ENCODE measurements around the gene PADI4.

The PADI4 gene

GRCh38 chr1:17286646-17287045 lies 21.4 kb upstream of the PADI4 start:
- DNase-seq (ENCODE audit: low read depth): no peak

DNA sequence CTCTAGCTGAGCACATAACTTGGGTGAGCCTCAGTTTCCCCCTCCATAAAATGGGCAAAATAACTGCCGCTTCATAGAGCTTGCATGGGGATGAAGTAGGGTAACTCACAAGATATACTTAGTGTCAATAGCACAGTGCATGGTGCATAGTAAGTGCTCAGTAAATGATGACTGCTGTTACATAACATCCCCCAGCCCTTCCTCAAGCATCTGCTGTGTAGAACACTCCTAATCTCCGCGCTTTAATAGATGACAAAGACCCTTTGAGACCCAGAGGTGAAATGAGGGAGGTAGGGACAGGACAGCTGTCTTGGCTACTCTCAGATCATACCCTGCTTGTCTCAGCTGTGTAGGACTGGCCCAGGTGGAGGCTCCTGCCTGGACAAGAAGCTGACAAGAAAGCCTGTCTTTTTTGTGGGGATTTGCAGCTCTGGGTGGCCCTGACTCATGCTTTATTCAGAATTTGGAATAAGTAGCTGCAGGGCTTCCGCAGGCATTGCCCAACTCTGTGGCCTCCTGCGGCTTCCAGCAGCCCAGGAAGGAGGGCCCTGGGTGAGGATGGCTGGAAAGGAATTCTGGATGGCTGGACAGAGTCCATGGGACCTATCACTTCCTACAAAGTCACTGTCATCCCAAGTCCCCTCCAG lies 20.7 kb upstream of the PADI4 start:
- no peak for DNase-seq (ENCODE audit: low read depth)

- no peak for DNase-seq (ENCODE audit: low read depth)
Measured at GRCh38 chr1:17289721-17290120, 18.3 kb upstream of the PADI4 start.

DNA sequence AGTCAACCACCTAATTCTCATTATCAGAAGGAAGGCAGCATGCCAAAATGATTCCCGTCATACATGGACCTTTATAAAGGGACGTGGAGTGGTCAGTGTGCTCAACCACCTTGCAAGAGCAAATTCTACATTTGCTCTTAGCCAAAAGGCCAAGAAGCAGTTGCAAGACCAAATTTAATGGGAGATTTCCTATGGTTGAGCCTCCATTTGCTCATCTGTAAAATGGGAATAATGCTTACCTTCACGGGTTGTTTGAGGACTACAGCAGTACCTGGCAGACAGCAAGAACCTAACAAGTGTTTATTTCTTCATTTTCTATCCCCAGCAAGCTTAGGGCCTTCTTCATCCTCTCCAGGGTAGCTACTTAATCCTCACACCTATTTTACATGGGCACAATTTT lies 17.4 kb upstream of the PADI4 start:
- no peak for DNase-seq (ENCODE audit: low read depth)

DNA sequence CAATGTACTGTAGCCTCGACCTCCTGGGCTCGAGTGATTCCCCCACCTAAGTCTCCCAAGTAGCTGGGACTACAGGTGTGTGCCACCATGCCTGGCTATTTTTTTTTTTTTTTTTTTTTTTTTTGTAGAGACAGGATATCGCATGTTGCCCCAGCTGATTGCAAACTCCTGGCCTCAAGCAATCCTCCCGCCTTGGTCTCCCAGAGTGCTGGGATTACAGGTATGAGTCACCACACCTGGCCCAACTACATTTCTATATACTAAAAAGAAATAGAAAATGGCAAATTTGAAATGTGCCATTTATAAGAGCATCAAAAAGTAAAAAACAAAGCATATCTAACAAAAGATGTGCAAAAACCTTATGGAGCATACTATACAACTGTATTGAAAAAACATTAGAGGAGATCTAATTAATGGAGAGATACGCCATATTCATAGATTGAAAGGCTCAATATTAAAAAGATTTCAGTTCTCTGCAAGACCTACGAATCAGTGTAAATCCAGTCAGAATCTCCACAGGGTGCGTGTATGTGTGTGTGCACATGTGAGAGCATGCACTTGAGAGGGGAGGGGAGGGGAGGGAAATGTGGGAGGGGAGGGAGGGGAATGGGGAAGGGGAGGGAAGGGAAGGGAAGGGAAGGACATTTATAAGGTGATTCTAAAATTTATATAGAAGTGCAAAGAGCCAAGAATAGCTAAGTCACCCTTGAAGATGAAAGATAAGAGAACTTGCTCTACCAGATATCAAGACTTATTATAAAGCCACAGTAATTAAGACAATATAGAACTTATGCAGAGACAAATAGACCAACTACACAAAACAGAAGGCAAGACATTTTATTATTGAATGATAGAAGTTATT lies 15.5 kb upstream of the PADI4 start:
- DNase-seq (ENCODE audit: low read depth): no peak

DNA sequence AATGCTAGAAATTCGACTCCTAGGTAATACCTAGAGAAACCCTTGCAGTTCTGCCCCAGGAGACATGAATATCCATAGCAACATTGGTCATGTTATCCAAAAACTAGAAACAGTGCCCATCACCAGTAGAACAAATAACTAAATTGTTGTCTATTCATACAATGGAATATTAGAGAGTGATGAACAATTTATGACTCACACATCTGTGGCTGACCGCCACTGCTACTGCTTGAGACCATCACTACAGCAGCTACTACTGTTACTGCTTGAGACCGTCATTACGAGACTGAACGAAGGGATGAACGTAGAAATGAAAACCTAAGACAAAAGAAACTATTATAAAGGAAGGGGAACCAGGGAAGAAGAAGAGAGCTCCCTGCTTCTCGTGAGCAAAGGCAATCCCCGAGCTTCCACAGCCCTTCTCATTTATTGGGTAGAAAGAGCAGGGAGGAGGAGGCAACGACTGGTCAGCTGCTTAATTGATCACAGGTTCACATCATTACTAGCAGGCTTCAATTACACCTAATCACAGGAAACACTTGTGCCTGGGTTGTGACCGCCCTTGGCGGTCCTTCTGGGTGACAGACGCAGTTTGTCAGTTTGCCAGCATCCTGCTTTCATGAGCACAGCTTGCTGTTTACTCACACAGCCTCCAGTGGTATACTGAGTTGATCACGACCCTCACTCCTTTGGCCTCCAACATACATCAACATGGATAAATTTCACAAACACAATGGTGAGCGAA lies 14.1 kb upstream of the PADI4 start:
- no peak for DNase-seq (ENCODE audit: low read depth)

DNA sequence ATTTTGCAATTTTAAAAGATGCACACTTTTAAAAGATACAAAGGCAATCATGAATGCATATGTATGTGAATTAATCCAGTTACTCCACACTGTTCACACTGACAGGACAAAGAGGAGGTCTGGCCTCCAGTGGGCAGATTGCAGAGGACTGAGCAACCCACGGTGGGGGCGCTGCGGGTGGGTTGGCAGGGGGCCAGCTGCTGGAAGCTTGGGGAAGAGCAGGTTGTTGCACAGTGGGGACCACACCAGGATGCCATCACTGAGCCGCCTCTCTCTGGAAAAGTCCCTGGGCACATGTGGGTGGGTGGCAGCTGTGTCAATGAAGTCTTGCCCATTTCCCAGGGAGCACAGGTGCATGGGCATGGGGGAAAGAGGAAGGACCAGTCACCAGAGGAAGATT lies 12.7 kb upstream of the PADI4 start:
- no peak for DNase-seq (ENCODE audit: low read depth)

- no peak for DNase-seq (ENCODE audit: low read depth)
Measured at GRCh38 chr1:17296086-17296485, 11.9 kb upstream of the PADI4 start.

- DNase-seq (ENCODE audit: low read depth): no peak
Measured at GRCh38 chr1:17297991-17298390, 10.0 kb upstream of the PADI4 start.

DNA sequence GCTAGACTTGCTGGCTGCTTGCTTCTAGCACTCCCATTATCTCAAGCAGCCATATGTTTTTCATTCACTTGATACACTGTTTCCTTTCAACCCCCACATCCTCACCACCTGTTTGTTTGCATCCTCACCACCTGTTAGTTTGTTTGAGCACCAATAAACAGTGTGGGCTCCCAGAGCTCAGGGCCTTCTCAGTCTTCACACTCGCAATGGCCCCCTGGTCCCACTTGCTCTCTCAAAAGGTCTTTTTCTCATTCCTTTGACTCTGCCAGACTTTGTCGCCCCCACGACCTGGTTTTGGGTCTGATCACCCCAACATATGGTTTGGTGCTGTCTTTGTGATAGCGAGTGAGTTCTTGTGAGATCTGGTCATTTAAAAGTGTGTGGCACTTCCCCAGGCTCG lies 6.2 kb upstream of the PADI4 start:
- no peak for DNase-seq (ENCODE audit: low read depth)

DNA sequence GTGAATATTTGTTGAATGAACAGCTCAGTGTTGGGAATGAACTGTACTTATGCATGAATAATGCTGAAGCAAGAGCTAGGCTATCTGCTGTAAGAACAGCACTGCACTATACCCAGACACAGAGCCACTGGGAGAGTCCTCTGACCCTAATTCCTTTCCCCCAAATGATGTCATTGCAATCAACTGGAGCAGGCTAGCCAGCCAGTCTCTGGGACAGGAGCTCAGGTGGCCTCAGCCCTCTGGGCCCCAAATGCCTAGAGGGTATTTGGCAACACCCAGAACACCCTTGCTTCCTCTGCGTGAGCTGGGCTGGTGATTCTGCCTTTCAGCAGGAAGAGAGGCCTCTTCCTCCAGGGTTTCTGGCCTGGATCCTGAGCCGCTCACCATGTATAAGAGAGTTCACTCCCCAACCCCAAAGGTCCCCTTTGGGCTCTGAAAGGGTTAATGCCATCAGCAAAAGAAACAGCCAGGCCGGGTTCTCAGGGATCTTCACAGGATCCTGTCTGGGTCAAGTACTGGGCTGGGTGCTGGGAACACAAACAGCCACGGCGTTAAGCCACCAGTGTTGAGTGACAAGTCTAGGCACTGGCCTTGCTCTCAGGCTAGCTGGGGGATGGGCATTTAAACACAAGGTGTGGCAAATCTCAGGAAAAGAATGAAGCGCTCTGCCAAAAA lies 3.7 kb upstream of the PADI4 start:
- no peak for DNase-seq (ENCODE audit: low read depth)

DNA sequence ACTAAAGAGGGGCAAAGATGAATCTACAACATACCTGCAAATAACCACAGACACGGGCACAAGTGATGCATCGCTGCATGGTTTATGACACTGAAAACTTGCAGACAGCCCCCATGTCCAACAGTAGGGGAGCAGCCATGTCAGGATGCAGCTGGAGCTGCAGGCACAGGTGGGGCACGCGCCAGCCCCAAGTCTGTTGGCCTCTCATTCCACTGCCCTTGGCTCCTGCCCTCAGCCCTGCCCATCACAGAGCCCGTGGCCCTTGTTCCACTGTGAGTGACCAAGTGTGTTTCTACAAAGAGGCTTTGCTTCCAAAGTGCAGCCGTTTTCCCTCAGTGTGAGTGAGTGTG lies 3.2 kb upstream of the PADI4 start:
- DNase-seq (ENCODE audit: low read depth): no peak

GRCh38 chr1:17305576-17306095 lies 2.4 kb upstream of the PADI4 start:
- DNase-seq (ENCODE audit: low read depth): no peak

DNA sequence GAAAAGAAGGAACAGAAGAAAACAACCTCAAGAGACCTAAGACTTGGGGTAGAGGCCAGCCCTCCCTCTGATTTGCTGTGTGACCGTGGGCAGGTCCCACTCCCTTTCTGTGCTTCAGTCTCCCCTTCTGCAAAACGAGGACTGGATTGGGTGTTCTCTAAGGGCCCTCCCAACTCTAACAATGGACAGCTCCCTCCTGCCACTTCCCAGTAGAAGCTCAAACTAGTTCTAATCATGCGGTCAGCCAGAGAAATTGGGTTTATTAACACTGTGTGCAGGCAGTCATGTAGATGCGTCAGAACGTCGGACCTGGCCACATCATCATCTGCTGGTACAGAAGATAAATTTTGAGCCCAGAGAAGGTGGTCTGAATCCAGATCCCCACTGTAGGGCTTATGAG lies 1.6 kb upstream of the PADI4 start:
- DNase-seq (ENCODE audit: low read depth): no peak

DNA sequence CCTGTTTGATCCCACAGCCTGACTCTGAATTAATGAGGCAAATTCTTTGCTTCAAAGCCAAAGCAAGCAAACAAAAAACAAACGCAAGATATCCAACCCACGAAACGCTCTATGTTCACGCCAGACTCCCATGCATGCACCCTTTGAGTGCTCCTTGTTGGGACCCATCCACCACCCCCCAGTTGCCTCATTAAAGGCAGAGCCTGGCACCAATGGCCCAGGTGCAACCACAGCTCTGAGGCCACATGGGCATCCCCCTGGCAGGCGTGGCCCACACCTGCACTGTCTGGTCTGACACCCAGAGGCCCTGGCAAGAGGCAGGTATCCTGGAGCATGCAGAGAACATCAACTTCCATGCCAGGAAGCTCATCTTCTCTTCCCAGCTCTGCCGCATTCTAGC lies 1.1 kb upstream of the PADI4 start:
- DNase-seq (ENCODE audit: low read depth): no peak

GRCh38 chr1:17307329-17307728 lies 668 bp upstream of the PADI4 start:
- no peak for DNase-seq (ENCODE audit: low read depth)

- DNase-seq (ENCODE audit: low read depth): no peak
Measured at GRCh38 chr1:17308593-17308992, 596 bp downstream of the PADI4 start.

- DNase-seq (ENCODE audit: low read depth): no peak
Measured at GRCh38 chr1:17309426-17310067, 1.6 kb downstream of the PADI4 start.

GRCh38 chr1:17310068-17310640 lies 2.2 kb downstream of the PADI4 start:
- DNase-seq (ENCODE audit: low read depth): no peak

DNA sequence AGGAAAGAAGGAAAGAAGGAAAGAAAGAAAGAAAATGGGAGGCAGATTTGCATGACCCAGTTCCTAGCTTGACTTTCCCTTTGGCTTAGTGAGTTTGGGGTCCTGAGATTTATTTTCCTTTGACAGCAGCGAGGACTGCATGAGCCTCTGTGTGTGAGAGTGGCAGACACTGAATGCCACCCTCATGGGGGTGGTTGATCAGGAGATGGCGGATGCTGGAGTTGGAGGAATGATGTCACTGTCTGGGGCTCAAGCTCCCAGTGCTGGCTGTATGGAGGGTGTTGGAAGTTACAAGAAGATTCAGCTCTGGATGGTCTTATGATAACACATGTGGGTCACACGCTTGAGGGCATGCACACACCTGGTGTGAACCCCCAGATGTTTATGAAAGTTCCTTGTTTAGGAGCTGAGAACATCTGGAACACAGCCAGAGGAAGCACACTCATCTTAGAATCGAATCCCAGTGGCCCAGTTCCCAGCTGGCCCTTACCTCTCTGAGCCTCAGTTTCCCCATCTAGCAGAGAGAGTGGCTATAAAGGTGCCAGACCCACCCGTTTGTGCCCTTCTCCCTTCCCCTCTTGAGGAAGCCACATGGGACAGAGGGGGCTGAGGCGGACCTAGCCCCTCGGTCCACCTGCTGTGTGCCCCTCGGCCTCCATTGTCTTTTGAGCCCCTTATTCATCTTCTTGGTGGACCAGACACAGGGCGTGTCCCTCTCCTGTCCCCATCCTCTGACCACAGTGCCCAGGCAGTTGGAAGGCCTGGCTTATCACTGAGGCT lies 5.7 kb downstream of the PADI4 start:
- DNase-seq (ENCODE audit: low read depth): no peak

DNA sequence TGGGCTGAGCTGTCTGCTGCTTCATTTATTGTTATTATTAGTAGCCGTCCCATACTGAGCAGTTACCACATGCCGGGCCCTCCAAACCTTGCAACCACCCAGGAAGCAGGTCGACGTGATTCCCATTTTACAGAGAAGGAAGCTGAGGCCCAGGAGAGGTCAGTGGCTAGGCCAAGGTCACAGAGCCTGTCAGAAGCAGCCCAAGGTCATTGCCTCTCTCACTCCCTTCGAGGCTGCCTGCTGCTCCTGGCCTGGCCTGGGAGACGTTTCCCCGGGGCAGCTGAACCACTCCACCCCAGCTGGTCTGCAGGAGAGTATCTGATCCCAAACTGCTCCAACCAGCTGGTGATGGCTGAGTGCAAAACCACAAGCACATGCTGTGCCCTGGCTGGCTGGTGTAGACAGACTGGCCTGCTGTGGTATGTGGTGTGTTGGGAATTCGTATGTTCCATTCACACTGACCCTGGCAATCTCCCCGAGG lies 6.5 kb downstream of the PADI4 start:
- DNase-seq (ENCODE audit: low read depth): no peak

All from stimulated activated CD8-positive, alpha-beta memory T cell treated with anti-CD3 and anti-CD28 coated beads, Interleukin-7, amount 100 ng/mL, for 24 hours (primary cell).